ENCODE results near the gene PLPP4.

- TF ChIP-seq CTCF (IDR thresholded peaks at IDR 0.05) (no peak), POLR2AphosphoS5 (IDR thresholded peaks at IDR 0.05) (no peak), POLR2A (IDR thresholded peaks at IDR 0.05) (no peak)
Measured at GRCh38 chr10:120571266-120571665, 114.2 kb downstream of the PLPP4 start.
